HG03064 (cell line): Measurements from ENCODE around the gene CERS5.

Experiments used
- ATAC-seq: cut with Tn5 transposase; IDR thresholded peaks from one replicate; pipeline ENCODE4 v1.9.1; 2021; ENCODE audit warnings: low read depth; ENCODE audit not compliant: unreplicated experiment

The CERS5 gene

GRCh38 chr12:50142993-50143392 lies 24.2 kb downstream of the CERS5 start:
- ATAC-seq, result no peak

- ATAC-seq, result no peak
Measured at GRCh38 chr12:50132505-50133135, 34.5 kb downstream of the CERS5 start.

GRCh38 chr12:50129290-50129689 lies 37.9 kb downstream of the CERS5 start:
- ATAC-seq, result no peak

GRCh38 chr12:50127546-50127945 lies 39.6 kb downstream of the CERS5 start:
- ATAC-seq, result no peak

GRCh38 chr12:50123203-50123602 lies 44.0 kb downstream of the CERS5 start:
- no peak for ATAC-seq

- ATAC-seq, result no peak
Measured at GRCh38 chr12:50121641-50122040, 45.5 kb downstream of the CERS5 start.

GRCh38 chr12:50120953-50121352 lies 46.2 kb downstream of the CERS5 start:
- ATAC-seq, result no peak

GRCh38 chr12:50120521-50120920 lies 46.6 kb downstream of the CERS5 start:
- ATAC-seq, result no peak

- ATAC-seq, result no peak
Measured at GRCh38 chr12:50119387-50119786, 47.8 kb downstream of the CERS5 start.

- no peak for ATAC-seq
Measured at GRCh38 chr12:50117057-50117622, 50.0 kb downstream of the CERS5 start.

GRCh38 chr12:50112456-50113218 lies 54.5 kb downstream of the CERS5 start:
- no peak for ATAC-seq

- ATAC-seq, result peak; percentile 75
Measured at GRCh38 chr12:50111693-50112455, 55.3 kb downstream of the CERS5 start, which contains the start of gene COX14. COX14 (plus strand) TSS chr12:50112236; CDS start chr12:50120044, 7,808 bp downstream.

GRCh38 chr12:50111395-50111692 lies 55.8 kb downstream of the CERS5 start:
- ATAC-seq, result no peak

- no peak for ATAC-seq
Measured at GRCh38 chr12:50110762-50111351, 56.3 kb downstream of the CERS5 start.

- peak; percentile 25 for ATAC-seq
Measured at GRCh38 chr12:50110127-50110761, 56.9 kb downstream of the CERS5 start.

GRCh38 chr12:50109319-50109718 lies 57.9 kb downstream of the CERS5 start:
- no peak for ATAC-seq

- ATAC-seq, result no peak
Measured at GRCh38 chr12:50107416-50108268, 59.5 kb downstream of the CERS5 start.

GRCh38 chr12:50106907-50107306 lies 60.3 kb downstream of the CERS5 start:
- no peak for ATAC-seq

- no peak for ATAC-seq
Measured at GRCh38 chr12:50105913-50106450, 61.2 kb downstream of the CERS5 start.
